Dedifferentiated amniotic fluid mesenchymal stem cell (primary cell): Measurements from ENCODE around the gene BAIAP2L1.
A peak's percentile ranks its signal among the peaks of the same experiment; 100 is the strongest.

Source experiments
- DNase-seq: peaks from one replicate; pipeline ENCODE4 v3.0.0-alpha.2; 2016; ENCODE audit errors: extremely low spot score

Gene BAIAP2L1

GRCh38 chr7:98359395-98359794, 41.5 kb downstream of the BAIAP2L1 start:
- DNase-seq, result no peak

- DNase-seq, result no peak
Measured at GRCh38 chr7:98358706-98359105, 42.2 kb downstream of the BAIAP2L1 start.

DNA sequence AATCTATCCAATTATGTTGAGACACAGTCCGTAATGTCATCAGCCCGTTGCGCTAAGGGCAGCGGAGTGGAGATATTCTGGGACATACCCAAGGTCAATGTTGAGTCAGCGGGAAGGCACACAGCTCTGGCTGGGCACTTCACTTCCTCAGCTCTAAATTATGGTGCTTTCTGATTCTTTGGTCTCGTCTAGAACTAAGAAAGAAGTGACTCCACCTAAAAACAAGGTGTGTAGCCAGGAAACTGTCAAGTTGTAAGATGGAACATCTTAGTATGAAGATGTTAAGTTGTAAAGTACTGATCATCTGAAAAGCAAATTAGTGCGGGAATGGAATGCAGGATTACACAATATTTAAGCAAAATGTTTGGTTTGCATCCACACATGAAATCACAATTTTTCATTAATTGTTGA, 43.1 kb downstream of the BAIAP2L1 start:
- no peak for DNase-seq

DNA sequence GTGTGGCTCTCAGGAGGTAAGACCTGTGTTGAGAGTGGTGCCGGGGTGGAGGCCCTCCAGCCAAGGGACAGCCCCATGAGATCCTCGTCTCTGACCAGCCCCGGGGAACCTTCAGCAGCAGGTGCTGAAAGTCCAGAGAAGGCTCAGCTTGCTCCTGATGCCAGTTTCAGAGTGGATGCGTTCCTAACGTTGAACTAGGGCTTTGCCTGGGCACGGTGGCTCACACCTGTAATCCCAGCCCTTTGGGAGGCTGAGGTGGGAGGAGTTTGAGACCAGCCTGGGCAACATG, 45.7 kb downstream of the BAIAP2L1 start:
- no peak for DNase-seq

DNA sequence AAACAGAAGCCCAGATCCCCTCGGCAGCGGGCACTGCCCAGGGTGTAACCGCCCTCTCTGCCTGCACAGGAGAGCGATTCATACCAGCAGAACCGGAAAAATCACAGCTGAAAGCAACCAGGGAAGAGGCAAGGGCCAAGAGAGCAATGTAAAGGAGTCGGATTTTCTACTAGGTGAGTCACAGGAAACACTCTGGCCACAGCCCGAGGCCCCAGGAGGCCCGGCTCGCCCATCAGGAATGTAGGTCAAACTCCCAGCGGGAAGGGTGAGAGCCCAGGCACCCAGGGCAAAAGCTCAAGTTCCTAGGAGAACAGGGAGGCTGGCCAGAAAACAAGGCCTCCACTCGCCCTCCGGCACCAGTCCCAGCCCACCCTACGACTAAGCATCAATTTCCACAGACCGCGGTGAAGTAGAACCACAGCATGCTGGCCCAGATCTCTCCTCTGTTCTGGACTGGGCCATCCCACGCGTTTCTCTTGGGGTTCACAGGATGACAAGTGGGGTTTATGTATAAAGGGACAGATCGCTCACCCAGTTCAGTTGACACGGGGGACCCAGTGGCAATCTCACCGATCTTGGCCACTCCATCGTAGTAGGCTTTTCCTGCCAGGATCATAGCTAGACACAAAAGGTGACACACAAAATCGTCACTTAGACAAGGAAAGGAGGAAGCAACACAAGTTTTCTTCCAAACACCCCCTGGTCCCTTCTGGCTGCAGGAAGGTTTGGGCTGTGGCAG, 46.2 kb downstream of the BAIAP2L1 start:
- DNase-seq, result peak; percentile 34

GRCh38 chr7:98354052-98354451, 46.8 kb downstream of the BAIAP2L1 start:
- DNase-seq, result no peak

GRCh38 chr7:98352621-98353020, 48.3 kb downstream of the BAIAP2L1 start:
- peak; percentile 69 for DNase-seq

GRCh38 chr7:98351136-98351535, 49.8 kb downstream of the BAIAP2L1 start:
- no peak for DNase-seq

- DNase-seq, result no peak
Measured at GRCh38 chr7:98348726-98349474, 52.0 kb downstream of the BAIAP2L1 start.

- no peak for DNase-seq
Measured at GRCh38 chr7:98346515-98347069, 54.3 kb downstream of the BAIAP2L1 start.

- DNase-seq, result peak; percentile 43
Measured at GRCh38 chr7:98341106-98341505, 59.8 kb downstream of the BAIAP2L1 start.

DNA sequence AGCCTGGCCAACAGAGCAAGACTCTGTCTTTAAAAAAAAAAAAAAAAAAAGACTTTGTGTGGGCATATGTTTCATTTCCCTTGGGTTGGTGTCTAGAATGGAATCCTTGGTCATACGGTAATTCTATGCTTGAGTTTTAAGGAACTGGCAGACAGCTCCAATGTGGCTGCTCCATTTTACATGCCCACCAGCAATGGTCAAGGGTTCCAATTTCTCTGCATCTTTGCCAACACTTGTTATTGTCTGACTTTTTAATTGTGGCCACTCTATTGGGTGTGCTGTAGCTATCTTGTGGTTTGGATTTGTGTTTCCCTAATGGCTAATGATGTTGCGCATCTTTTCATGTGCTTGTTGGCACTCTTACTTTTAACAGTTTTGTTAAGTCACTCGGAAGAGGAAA, 61.8 kb downstream of the BAIAP2L1 start:
- no peak for DNase-seq

DNA sequence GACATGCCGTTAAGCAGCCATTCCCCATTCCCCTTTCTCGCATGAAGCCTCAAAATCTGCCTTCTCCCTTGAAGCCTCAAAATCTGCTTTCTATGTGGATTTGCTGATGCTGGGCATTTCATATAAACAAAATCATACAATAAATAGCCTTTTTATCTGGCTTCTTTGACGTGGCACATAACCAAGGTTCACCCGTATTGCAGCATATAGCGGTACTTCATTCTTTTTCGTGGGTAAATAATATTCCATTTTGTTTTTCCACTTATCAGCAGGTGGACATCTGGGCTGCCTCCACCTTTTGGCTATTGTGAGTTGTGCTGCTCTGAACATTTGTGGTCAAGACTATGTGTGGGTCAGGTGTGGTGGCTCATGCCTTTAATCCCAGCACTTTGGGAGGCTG, 62.4 kb downstream of the BAIAP2L1 start:
- DNase-seq, result no peak

DNA sequence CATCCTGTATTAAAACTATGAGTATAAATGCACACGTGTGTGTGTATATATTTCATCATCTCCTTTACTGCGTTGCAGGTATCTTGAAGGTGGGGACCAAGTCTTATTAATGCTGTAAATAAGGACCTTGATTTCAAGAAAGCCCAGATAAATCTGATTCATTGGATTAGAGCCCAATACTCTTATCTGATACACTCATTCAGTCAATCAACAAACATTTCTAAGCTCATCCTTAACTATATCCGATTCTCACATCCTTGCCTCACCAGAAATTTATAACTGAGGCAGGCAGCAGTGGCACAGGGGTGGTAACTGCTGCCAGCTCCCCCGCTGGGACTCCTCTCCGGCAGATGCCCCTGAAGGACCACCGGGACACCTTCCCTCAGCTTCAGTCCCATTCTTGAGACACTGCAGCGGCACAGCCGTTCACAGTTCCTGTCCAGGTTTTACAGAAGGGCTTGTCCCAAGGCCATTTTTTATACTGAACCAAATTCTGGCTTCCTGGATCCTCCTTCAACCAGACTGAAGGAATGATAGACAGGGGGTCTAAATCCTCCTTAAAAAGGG, 65.4 kb downstream of the BAIAP2L1 start:
- no peak for DNase-seq

- DNase-seq, result no peak
Measured at GRCh38 chr7:98334081-98334480, 66.8 kb downstream of the BAIAP2L1 start.

- no peak for DNase-seq
Measured at GRCh38 chr7:98330926-98331529, 69.9 kb downstream of the BAIAP2L1 start.

DNA sequence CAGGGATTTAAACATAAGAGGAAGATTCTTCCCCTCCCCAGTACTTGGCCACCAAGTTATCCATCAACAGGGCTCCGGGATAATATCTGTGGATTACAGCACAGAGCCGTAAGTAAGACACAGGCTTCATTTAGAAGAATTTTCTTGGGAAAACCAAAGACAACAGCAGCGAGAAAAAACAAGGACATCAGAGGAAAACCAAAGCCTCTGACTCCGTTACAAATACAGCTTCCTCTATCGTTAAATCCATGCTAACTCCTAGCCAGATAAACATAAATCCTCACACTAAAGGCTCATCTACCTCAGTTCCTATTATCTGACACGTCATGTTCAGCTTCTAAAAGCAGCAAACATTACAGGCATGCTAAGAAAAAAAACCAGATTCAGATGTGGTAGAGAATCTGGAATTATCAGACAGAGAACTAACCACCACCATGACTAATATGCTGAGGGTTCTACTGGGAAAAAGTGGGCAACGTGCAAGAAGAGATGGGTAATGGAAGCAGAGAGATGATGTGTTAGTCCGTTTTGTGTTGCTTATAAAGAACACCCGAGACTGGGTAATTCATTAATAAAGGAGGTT, 71.0 kb downstream of the BAIAP2L1 start:
- DNase-seq, result no peak

DNA sequence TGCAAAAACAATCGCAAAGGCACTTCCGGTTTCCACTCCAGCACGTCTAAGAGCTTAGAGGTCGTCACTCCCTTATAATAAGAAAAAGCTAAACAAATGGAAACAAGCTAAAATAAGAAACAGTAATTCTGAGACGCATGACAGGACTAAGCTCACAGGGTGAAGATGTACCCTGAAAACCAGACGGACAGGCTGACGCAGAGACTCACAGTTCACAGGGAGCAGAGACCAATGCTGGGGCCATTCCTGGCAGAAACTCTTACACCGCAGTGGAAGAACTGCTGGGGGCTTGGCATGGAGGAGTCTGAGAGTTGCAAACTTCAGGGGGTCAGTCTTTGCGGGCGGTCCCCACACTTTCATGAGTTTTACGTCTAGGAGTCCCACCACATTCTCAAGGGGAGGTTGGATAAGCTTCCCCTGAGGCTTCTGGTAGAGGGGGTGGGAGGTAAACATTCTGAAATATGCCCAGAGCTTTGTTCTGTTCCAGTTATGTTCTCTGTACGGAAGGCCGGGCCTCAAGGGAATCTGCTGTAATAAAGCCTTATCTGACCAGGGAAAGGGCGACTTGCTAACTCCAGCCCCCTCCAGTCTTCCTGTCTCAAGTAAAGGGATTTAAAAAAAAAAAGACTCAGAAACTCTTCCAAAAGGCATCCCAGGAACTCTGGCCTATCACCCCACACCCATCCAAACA, 71.6 kb downstream of the BAIAP2L1 start:
- no peak for DNase-seq

- no peak for DNase-seq
Measured at GRCh38 chr7:98324782-98325181, 76.1 kb downstream of the BAIAP2L1 start.

DNA sequence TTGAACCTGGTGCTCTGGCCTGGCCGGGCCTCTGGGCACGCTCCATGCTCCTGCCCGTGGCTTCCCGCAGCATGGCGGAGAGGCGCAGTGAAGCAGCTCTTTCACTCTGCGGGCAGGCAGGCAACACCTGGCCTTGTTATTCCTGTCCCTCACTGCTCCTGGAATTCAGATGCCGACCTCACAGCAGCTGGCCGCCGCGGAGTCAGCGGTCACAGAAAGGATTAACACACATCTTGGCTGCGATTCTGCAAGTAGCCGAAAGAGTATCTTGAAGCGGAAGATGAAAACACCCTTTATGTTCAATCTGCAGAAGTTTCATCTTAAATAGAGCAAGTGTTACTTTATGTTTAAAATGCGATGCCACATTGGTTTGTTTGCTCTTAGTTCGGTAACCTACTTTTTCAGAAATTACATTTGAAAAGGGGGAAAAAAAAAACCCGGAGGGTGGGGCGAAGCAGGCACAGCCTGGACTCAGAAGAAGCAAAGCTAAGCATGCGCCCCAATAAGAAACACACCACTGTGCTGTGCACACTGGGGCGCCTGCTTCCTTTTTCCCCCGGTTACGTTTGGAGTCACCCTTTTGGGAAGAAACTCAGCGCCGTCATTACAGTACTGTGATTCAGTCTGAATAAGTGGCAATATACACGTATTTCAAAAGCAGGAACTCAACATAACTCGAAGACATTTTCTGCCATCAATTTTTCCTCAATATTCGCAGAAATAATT, 77.1 kb downstream of the BAIAP2L1 start:
- DNase-seq, result no peak
